ENCODE measurements around the gene HES2.
"Not testable (repeated sequence)": the region's sequence is repeated elsewhere in the genome, so short reads cannot be mapped to it uniquely, and the experiment has no call there.

HES2 gene

GRCh38 chr1:6435129-6435528, 15.4 kb upstream of the HES2 start:
- no peak for DNase-seq

- peak; percentile 58 for DNase-seq
Observed at GRCh38 chr1:6434186-6434585, 14.5 kb upstream of the HES2 start.

GRCh38 chr1:6431645-6432579, 12.2 kb upstream of the HES2 start:
- DNase-seq = not testable (repeated sequence)

- DNase-seq = not testable (repeated sequence)
Observed at GRCh38 chr1:6429660-6430411, 10.1 kb upstream of the HES2 start.

- not testable (repeated sequence) for DNase-seq
Observed at GRCh38 chr1:6428453-6428852, 8.7 kb upstream of the HES2 start.

GRCh38 chr1:6427441-6428390, 8.0 kb upstream of the HES2 start:
- DNase-seq = no peak

GRCh38 chr1:6426972-6427350, 7.2 kb upstream of the HES2 start:
- no peak for DNase-seq

- DNase-seq = no peak
Observed at GRCh38 chr1:6426277-6426971, 6.7 kb upstream of the HES2 start.

GRCh38 chr1:6425658-6426057, 5.9 kb upstream of the HES2 start:
- DNase-seq = no peak

GRCh38 chr1:6424619-6425593, 5.2 kb upstream of the HES2 start, which contains the start of gene ESPN:
Gene ESPN (plus strand): TSS chr1:6424776. CDS start chr1:6424956, 180 bp downstream.
- DNase-seq = no peak

GRCh38 chr1:6424000-6424565, 4.4 kb upstream of the HES2 start:
- DNase-seq = no peak

GRCh38 chr1:6423321-6423999, 3.7 kb upstream of the HES2 start:
- peak; percentile 72 for DNase-seq

- DNase-seq = no peak
Observed at GRCh38 chr1:6421266-6421665, 1.5 kb upstream of the HES2 start.

- DNase-seq = no peak
Observed at GRCh38 chr1:6420454-6421042, 829 bp upstream of the HES2 start.

GRCh38 chr1:6419397-6419803, 319 bp downstream of the HES2 start:
- no peak for DNase-seq

GRCh38 chr1:6418668-6419396, 887 bp downstream of the HES2 start:
- DNase-seq = no peak

- no peak for DNase-seq
Observed at GRCh38 chr1:6417961-6418667, 1.6 kb downstream of the HES2 start.

GRCh38 chr1:6416906-6417305, 2.8 kb downstream of the HES2 start:
- no peak for DNase-seq

Data from NCI-H1694 treated with DMSO at 0.1 percent for 48 hours (cell line).